COLO829 (cell line): ENCODE measurements around the gene ELOVL5.

Source experiments
- DNase-seq: peaks from one replicate; pipeline ENCODE4 v3.0.0; 2012; ENCODE audit warnings: low spot score

Gene ELOVL5

DNA sequence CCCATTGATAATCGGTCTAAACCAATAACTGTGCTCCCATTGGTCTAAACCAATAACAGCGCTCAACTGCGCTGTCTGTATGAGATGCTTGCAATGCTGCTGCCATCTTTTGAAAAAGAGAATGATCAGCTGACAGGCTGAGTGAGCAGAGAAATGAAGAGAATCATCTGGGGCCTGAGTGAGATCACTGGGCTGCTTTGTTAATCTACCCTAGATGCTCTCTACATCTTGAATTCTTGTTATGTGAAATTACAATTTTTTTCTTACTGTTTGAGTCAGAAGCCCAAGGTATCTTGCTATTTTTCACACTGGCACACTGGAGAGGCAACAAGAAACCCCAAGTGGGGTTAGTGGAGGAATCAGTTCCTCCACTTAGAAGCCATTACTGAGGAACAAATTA lies 108.6 kb downstream of the ELOVL5 start:
- no peak for DNase-seq

DNA sequence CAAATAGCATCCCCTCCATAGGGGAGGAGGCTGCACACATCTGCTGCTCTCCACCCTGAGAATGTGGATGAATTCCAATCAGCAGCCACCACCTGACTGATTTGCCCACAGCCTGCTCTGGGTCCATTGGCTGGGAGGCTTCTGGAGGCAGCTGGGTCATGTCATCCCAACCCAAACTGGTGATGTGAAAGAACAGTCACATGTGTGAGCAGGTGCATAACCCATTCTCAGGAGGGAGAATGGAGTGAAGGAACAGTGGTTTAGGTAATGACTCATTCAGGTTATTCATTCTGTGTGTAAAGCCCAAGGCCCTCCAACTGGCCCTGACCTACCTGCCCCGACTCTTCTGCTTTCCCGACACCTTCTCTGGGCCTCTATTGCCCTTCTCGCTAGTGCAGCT lies 109.2 kb downstream of the ELOVL5 start:
- no peak for DNase-seq

DNA sequence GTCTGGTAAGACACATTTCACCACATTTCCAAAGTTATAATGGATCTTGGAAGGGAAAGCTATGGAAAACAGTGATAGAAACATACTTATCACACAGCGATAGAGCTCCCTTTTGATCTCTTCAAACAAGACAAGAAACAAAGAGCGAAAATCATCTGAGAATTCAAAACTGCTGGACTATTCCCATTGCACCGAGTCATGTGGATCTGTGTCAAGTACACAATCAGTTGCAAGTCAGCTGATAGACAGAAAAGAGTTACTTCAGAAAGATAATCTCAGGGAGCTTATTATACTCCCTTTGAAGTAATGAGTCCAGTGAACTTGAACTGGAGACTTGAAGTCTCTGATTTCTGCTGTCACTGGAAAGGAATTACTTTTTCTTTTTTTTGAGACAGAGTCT lies 110.4 kb downstream of the ELOVL5 start:
- DNase-seq: peak; percentile 36

DNA sequence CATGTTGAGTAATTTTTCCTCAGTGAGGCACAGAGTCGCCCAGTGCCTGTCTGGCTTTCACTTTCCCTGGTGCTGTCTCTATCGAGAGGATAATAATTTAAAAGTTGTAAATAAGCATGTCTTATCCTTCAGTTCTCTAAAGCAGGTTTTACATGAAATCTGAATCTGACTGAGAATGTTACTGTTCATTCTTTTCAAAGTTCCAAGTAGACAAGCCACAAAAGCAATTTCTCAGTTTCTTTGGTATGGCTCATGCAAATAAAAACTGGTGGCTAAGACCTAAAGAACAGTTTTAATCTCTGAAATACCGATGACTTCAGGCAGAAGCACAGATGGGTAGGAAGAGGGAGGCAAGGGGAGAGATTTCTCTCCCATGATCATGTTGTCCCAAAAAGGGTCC lies 112.5 kb downstream of the ELOVL5 start:
- DNase-seq: no peak

DNA sequence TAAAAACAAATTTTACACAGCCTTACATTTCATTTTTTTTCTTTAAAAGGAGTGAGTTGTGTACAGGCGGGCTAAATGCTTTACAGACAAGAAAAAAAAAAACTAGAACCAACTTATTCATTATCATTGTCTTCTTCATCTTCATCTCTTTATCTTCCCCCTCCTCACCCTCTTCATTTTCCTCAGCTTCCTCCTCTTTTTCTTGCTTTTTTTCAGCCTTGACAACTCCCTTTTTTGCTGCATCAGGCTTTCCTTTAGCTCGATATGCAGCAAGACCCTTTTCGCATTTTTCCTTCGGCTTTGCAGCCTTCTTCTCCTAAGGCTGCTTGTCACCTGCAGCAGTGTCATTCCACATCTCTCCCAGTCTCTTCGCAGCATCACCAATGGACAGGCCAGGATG lies 113.2 kb downstream of the ELOVL5 start:
- DNase-seq: no peak

DNA sequence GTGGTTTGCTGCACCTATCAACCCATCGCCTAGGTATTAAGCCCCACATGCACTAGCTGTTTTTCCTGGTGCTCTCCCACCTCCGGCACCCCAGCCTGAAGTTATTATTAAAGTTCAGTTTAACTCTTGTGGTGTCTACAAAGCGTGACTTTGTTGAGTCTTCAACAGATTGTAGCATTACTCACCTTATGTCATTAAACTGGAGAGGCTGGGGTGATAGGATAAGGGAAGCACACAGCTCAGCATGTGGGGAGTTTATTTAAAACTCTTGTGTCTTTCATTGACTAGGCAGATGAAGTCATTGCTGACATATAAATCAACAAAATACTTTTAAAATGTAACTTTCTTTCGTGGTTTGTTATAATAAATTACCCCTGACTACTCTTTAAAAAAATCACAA lies 115.4 kb downstream of the ELOVL5 start:
- no peak for DNase-seq

DNA sequence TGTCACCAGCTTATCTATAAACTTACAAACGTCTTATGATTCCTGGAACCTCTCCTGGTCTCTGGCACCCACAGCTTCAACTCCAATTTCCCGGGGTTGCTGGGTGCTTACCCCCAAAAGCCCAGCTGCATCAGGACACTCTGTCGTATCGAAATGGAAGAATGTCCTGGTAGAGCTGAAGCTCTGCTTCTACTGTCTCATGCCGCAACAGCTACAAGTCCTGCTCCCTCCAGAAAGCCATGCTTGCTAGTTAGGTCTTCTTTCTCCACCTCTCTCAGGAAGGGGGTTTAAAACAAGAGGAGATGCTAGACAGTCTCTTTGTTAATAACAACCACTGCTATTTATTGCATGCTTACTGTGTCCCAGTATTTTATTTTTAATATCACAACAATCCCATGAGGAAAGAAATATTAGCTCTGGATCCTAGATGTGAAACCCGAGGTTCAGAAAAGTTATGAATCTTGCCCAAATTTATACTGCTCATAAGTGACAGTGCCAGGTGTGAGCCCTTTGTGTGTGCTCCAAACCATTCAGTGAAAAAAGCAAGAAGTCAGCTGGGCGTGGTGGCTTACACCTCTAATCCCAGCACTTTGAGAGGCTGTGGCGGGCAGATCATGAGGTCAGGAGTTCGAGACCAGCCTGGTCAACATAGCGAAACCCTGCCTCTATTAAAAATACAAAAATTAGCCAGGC lies 117.8 kb downstream of the ELOVL5 start:
- DNase-seq: no peak

DNA sequence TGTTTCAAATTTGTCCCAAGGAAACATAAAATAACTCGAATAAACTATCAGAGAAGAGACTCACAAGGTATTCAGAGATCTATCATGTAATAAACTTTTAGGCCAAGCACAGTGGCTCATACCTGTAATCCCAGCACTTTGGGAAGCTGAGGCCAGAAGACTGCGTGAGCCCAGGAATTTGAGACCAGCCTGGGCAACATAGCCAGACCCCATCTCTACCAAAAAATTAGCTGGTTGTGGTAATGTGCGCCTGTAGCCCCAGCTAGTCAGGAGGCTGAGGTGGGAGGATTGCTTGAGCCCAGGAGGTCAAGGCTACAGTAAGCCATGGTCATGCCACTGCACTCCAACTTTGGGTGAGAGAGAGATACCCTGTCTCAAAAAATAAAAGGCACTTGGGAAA lies 120.9 kb downstream of the ELOVL5 start:
- no peak for DNase-seq

DNA sequence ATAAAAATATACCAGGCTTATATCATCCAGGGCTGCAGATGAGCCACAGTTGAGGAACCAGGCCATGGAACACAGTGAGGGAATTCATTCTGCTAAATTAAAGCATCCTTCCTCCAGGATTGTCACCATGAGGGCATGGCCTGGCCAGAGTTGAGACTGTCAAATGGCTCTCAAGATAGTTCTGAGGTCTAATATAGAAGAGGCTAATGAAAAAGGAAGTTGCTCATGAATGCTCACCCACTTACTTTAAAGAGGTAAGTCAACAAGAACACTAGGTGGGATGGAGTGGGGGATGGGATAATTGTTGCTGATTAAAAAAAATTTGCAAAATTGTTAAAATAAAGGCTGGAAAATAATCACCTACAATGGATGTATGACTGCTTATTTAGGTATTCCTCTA lies 128.1 kb downstream of the ELOVL5 start:
- no peak for DNase-seq
